ENCODE results near the gene NOL9. TPM values are rescaled to one million over a fixed set of nuclear protein-coding genes. Genes with fewer than 3 reads are reported as not detected.
A peak's percentile ranks its signal among the peaks of the same experiment; 100 is the strongest.

Gene NOL9
- total and polyA plus RNA-seq, 2 donors (not counting 3 experiments of a cell fraction or from before 2014, with no cell fraction given): 14.1 to 42.9 TPM

DNA sequence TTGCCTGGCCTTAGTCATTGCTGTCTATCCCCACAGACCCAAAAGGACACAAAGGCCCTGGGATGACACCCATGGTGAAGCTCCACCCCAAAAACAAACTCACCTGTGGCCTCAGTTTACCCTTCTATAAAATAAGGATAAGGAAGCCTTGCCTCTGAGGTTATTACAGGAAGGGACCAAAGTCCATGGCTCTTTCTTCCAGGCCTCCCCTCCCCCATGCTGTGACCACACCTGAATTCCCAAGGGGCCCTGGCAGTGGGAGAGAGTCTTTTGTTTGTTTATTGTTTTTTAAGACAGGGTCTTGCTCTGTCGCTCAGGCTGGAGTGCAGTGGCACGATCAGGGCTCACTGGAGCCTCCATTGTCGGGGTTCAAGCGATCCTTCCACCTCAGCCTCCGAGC is 77.8 kb downstream of the NOL9 start:
- Histone ChIP-seq H3K36me3 (ENCODE audit: control insufficient read depth in 2 of 2, extremely low read depth in 1 of 2, insufficient read depth in 2 of 2, low read length in 2 of 2) (peaks cover 7 to 34% of the 10 kb centered on the region in 2 experiments), H3K4me1 (ENCODE audit: control insufficient read depth, extremely low read depth, insufficient read depth, low read length) (no peaks in the 10 kb centered on the region), H3K9me3 (replicated peaks; ENCODE audit: control insufficient read depth, insufficient read depth, low read length) (no peaks in the 10 kb centered on the region), H4K20me1 (replicated peaks; ENCODE audit: control insufficient read depth, extremely low read depth, insufficient read depth, low read length) (no peaks in the 10 kb centered on the region), H3K27me3 (ENCODE audit: control insufficient read depth in 2 of 2, insufficient read depth in 2 of 2, low read length in 2 of 2) (no peaks in the 10 kb centered on the region), H3K4me2 (ENCODE audit: insufficient read depth, low read length) (no peak overlapping the region), H2AFZ (ENCODE audit: low read depth, low read length) (no peak overlapping the region), H3K79me2 (ENCODE audit: control insufficient read depth, insufficient read depth, low read length) (peaks cover 7% of the 10 kb centered on the region), H3K4me3 (replicated peaks in 1 of 3; ENCODE audit: insufficient read depth in 1 of 3, low read depth in 1 of 3, low read length in 3 of 3) (no peak overlapping the region), H3K9ac (replicated peaks; ENCODE audit: extremely low read depth, insufficient read depth, low read length) (no peak overlapping the region), H3K9me1 (replicated peaks; ENCODE audit: control insufficient read depth, extremely low read depth, insufficient read depth, low read length) (no peaks in the 10 kb centered on the region), H3K27ac (ENCODE audit: insufficient read depth, low read depth, low read length) (no peak overlapping the region)
- BruUV-seq (replicated peaks): no TSS peak
- ChIA-PET POLR2A (no interaction called here), CTCF (interaction anchor here (1.0 to 3.6 kb wide), 2 partner anchors 10 to 230 kb away, joined by 3 to 16 read pairs; no protein-coding TSS in a partner anchor)
- DNase-seq (ENCODE audit: low read depth, low spot score) (no peak), FAIRE-seq (no peak)
- TF ChIP-seq, protein P1, sequence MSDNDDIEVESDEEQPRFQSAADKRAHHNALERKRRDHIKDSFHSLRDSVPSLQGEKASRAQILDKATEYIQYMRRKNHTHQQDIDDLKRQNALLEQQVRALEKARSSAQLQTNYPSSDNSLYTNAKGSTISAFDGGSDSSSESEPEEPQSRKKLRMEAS (IDR thresholded peaks at IDR 0.05; ENCODE audit: insufficient read depth, insufficient read length): no peak
- no peak for TF ChIP-seq POLR2AphosphoS5 (IDR thresholded peaks at IDR 0.05; ENCODE audit: insufficient read depth, low read depth, low read length)
- TF ChIP-seq FOS (IDR thresholded peaks at IDR 0.05; ENCODE audit: borderline replicate concordance, insufficient read depth, low read length): no peak
- no peak for TF ChIP-seq GATA2 (IDR thresholded peaks at IDR 0.05; ENCODE audit: insufficient read depth, insufficient read length, low read depth, low read length)
- TF ChIP-seq JUN (IDR thresholded peaks at IDR 0.05; ENCODE audit: borderline replicate concordance, insufficient read depth, insufficient read length, low read depth): no peak
- intact Hi-C loops (cut with micrococcal nuclease) (no loop called here), dilution Hi-C loops (cut with MboI; ENCODE audit: extremely low pct_ligation_motif_present, low sequenced_read_pairs) (no loop called here)

DNA sequence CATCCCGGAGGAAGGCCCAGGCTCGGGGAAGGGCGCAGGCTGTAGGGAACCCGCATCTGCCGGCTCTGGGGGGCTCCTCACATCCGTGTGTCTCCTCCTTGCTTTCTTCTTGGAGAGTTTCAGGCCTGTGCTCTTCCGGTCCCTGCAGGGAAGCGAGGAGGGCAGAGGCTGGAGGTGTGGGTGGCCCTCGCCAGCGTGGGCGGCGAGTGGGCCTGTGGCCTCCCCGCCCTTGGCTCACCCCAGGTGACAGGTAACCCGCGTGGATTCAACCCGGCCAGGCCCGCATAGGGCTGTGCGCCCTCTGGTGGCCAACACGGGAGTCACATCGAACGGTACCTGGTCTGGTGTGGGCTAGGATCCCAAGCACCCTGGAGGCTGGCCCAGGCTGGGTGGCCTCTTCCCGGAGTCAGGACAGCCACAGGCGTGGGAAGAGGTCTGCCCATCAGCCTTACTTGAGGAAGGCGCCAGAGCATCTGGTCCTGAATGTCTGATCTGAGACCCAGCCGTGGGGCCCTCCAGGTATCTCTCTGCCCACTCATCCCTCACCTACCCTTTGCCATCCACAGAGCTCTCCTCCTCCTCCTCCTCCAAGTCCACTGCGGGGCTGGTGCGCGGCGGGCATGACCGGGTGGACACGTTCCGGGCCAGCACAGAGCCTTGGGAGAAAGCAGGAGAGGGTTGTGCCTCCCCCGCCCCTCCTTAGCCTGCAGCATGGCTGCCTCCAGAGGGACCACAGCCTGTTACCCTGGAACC is 78.8 kb downstream of the NOL9 start:
- Histone ChIP-seq H3K4me3 (replicated peaks in 1 of 3; ENCODE audit: insufficient read depth in 1 of 3, low read depth in 1 of 3, low read length in 3 of 3) (no peak overlapping the region), H3K4me1 (ENCODE audit: control insufficient read depth, extremely low read depth, insufficient read depth, low read length) (no peaks in the 10 kb centered on the region), H3K27me3 (ENCODE audit: control insufficient read depth in 2 of 2, insufficient read depth in 2 of 2, low read length in 2 of 2) (no peaks in the 10 kb centered on the region), H3K27ac (ENCODE audit: insufficient read depth, low read depth, low read length) (no peak overlapping the region), H2AFZ (ENCODE audit: low read depth, low read length) (no peak overlapping the region), H4K20me1 (replicated peaks; ENCODE audit: control insufficient read depth, extremely low read depth, insufficient read depth, low read length) (no peaks in the 10 kb centered on the region), H3K9me3 (replicated peaks; ENCODE audit: control insufficient read depth, insufficient read depth, low read length) (no peaks in the 10 kb centered on the region), H3K9me1 (replicated peaks; ENCODE audit: control insufficient read depth, extremely low read depth, insufficient read depth, low read length) (no peaks in the 10 kb centered on the region), H3K36me3 (ENCODE audit: control insufficient read depth in 2 of 2, extremely low read depth in 1 of 2, insufficient read depth in 2 of 2, low read length in 2 of 2) (peaks cover 10 to 41% of the 10 kb centered on the region in 2 experiments), H3K9ac (replicated peaks; ENCODE audit: extremely low read depth, insufficient read depth, low read length) (no peak overlapping the region), H3K79me2 (ENCODE audit: control insufficient read depth, insufficient read depth, low read length) (peaks cover 3% of the 10 kb centered on the region), H3K4me2 (ENCODE audit: insufficient read depth, low read length) (no peak overlapping the region)
- intact Hi-C loops (cut with micrococcal nuclease) (loop anchor here (1.0 kb wide), 1 partner anchor 10 kb away; no protein-coding TSS in a partner anchor), dilution Hi-C loops (cut with MboI; ENCODE audit: extremely low pct_ligation_motif_present, low sequenced_read_pairs) (no loop called here)
- DNase-seq (ENCODE audit: low read depth, low spot score) (no peak), FAIRE-seq (peak; percentile 81)
- ChIA-PET POLR2A (no interaction called here), CTCF (interaction anchor here (0.7 to 3.6 kb wide), 4 partner anchors 11 to 229 kb away, joined by 3 to 16 read pairs (median 4); no protein-coding TSS in a partner anchor)
- TF ChIP-seq, protein P2, sequence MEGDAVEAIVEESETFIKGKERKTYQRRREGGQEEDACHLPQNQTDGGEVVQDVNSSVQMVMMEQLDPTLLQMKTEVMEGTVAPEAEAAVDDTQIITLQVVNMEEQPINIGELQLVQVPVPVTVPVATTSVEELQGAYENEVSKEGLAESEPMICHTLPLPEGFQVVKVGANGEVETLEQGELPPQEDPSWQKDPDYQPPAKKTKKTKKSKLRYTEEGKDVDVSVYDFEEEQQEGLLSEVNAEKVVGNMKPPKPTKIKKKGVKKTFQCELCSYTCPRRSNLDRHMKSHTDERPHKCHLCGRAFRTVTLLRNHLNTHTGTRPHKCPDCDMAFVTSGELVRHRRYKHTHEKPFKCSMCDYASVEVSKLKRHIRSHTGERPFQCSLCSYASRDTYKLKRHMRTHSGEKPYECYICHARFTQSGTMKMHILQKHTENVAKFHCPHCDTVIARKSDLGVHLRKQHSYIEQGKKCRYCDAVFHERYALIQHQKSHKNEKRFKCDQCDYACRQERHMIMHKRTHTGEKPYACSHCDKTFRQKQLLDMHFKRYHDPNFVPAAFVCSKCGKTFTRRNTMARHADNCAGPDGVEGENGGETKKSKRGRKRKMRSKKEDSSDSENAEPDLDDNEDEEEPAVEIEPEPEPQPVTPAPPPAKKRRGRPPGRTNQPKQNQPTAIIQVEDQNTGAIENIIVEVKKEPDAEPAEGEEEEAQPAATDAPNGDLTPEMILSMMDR (IDR thresholded peaks at IDR 0.05; ENCODE audit: extremely low read depth in 1 of 2, insufficient read depth in 1 of 2, low read depth in 1 of 2, low read length in 2 of 2): peak; percentile 93 to 95
- TF ChIP-seq EZH2 (IDR thresholded peaks at IDR 0.05; ENCODE audit: borderline replicate concordance, low read depth, low read length, severe bottlenecking): no peak
- no TSS peak for BruUV-seq (replicated peaks)

Measured in endothelial cell of umbilical vein (primary cell).